ENCODE results near the gene EEPD1.

Gene EEPD1

DNA sequence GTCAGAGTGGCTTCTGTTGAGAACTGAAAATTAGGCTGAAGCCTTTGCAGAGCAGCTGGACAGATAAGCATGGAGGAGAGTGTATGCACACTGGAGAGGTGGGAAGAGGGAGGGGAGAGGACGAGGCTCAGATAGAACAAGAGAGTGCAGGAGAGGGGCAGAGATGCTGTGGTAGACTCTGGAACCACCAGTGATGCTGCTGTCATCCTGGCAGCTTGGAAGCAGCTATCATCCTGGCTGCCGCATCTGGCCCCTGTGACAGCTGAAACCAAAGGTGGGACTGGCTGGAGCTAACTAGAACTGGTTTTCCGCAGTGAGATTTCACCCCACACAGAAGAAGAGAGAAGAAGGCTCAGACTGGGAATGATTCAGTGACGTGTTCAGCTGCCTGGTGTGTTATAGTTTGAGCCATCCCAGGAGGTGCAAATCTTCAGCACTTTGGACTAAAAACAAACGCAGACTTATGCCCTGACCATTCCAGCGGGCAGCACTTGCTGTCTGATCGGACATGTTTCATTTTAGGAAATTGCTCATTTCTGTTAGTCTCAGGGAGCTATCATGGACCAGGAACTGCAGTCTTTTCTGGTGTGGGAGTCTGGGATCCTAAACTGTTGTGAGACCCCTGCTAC, 38.4 kb downstream of the EEPD1 start:
- no peak overlapping the region for H3K4me3 ChIP-seq (ENCODE audit: low read depth, low read length)
- no peak for DNase-seq (ENCODE audit: low read depth)

DNA sequence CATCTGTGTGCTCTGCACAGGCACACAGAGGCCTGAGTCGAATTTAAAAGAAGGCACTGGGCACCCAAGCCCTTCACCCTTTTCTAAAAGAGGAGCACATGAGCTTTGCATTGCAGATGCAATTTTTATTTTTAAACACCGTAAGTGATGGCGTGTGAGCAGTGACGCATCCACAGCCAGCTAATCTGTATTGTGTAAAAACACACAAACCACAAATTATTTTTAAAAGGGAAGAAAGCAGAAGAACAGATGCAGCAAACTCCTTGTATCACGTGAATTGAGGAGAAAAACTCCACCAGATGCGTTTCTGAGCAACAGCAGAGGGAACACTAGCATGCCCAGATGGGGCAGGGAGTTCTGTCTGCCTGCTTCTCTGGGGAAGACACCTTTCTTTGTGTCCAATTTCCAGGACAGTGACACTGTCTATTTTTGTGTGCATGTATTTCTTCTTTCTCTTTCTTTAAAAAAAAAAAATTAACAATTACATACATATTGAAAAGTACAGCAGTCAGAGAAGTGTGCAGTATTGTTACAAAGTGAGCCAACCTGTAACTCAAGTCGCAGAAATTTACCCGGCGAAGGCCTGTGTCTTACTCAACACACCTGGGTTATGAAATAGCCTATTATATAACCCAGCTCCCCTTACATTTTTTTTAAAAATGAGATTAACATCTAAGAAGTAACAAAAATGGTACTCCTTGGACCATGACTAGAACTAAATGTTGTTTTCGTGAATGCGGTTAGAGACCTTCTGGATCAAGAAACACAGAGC, 39.2 kb downstream of the EEPD1 start:
- no peak for DNase-seq (ENCODE audit: low read depth)
- no peak overlapping the region for H3K4me3 ChIP-seq (ENCODE audit: low read depth, low read length)
- TF ChIP-seq, protein P1, sequence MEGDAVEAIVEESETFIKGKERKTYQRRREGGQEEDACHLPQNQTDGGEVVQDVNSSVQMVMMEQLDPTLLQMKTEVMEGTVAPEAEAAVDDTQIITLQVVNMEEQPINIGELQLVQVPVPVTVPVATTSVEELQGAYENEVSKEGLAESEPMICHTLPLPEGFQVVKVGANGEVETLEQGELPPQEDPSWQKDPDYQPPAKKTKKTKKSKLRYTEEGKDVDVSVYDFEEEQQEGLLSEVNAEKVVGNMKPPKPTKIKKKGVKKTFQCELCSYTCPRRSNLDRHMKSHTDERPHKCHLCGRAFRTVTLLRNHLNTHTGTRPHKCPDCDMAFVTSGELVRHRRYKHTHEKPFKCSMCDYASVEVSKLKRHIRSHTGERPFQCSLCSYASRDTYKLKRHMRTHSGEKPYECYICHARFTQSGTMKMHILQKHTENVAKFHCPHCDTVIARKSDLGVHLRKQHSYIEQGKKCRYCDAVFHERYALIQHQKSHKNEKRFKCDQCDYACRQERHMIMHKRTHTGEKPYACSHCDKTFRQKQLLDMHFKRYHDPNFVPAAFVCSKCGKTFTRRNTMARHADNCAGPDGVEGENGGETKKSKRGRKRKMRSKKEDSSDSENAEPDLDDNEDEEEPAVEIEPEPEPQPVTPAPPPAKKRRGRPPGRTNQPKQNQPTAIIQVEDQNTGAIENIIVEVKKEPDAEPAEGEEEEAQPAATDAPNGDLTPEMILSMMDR (IDR thresholded peaks at IDR 0.05; ENCODE audit: low read depth, low read length, missing control alignments), result no peak

More for the DNA sequence above, 38.4 kb downstream of the EEPD1 start:
- TF ChIP-seq, protein P1 (IDR thresholded peaks at IDR 0.05; ENCODE audit: low read depth, low read length, missing control alignments), result no peak

GRCh38 chr7:36192877-36193276, 39.8 kb downstream of the EEPD1 start:
- no peak for DNase-seq (ENCODE audit: low read depth)
- TF ChIP-seq, protein P1 (IDR thresholded peaks at IDR 0.05; ENCODE audit: low read depth, low read length, missing control alignments), result no peak
- H3K4me3 ChIP-seq (ENCODE audit: low read depth, low read length), result no peak overlapping the region

GRCh38 chr7:36198854-36199266, 45.8 kb downstream of the EEPD1 start:
- H3K4me3 ChIP-seq (ENCODE audit: low read depth, low read length), result no peak overlapping the region
- TF ChIP-seq, protein P1 (IDR thresholded peaks at IDR 0.05; ENCODE audit: low read depth, low read length, missing control alignments), result no peak
- no peak for DNase-seq (ENCODE audit: low read depth)

DNA sequence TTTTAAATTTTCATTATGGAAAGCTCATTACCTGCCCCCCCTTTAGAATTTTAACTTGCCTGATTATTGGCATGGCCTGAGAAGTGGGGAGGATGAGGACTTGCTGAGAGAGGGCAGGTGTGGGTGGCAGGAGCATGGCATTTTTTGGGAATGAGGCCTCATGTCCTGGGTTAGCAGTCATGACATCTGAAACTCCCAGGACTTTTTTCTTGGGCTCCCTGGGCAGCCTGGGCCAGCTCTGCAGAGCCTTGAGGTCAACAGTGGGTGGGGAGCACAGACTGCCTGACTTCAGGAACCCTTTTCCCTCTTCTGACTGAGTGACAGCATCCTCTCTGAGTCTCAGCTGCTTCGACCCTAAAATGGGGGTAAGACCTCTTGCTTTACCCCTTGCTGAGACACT, 46.3 kb downstream of the EEPD1 start:
- TF ChIP-seq, protein P1 (IDR thresholded peaks at IDR 0.05; ENCODE audit: low read depth, low read length, missing control alignments), result no peak
- no peak for DNase-seq (ENCODE audit: low read depth)
- H3K4me3 ChIP-seq (ENCODE audit: low read depth, low read length), result no peak overlapping the region

DNA sequence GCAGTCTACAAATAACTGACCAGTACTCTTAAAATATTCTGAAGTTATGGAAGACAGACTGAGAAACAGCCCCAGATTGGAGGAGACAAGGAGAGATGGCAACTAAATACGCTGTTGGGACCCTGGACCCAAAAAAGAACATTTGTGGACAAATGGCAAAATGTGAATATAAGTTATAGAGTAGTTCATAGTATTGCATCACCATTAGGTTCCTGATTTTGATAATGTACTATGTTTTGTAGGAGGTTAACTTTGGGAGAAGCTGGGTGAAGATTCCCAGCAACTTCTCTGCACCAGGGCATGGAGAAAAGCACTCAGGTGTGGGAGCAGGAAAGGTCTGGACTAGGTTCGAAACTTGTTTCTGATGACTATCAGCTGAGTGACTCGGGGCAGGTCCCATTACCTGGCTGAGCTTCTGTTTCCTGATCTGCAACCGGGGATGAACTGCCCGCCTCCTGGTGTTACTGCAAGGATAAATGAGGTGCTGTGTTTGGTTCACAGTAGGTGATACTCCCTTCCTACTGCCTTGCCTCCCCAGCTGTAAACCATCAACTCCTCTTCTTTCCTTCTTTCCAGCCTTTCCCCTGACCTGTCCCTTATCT, 48.2 kb downstream of the EEPD1 start:
- DNase-seq (ENCODE audit: low read depth), result no peak
- TF ChIP-seq, protein P1 (IDR thresholded peaks at IDR 0.05; ENCODE audit: low read depth, low read length, missing control alignments), result no peak
- H3K4me3 ChIP-seq (ENCODE audit: low read depth, low read length), result no peak overlapping the region

Measured in GM12864 (cell line).